Gastroesophageal sphincter (tissue), 3 donors: Measurements from ENCODE around the gene APCS.

Experiments used
- CTCF ChIP-seq, 4 experiments: fragments of 200-600 bp in 2 of 4; fragments of 450-650 bp in 2 of 4; sonication (generic) in 1 of 4; IDR thresholded peaks; one replicate each; pipeline ENCODE4 v1.5.1; 2017 to 2019; ENCODE audit warnings: antibody characterized with exemption in 4 of 4, mild to moderate bottlenecking in 2 of 4, moderate library complexity in 2 of 4
- POLR2A ChIP-seq, 2 donors: fragments of 450-650 bp; IDR thresholded peaks; one replicate each; pipeline ENCODE4 v1.6.1; 2017; ENCODE audit warnings: antibody characterized with exemption in 2 of 2, mild to moderate bottlenecking in 2 of 2, moderate library complexity in 1 of 2
- POLR2AphosphoS5 ChIP-seq: sonication (generic); formaldehyde crosslinking; IDR thresholded peaks from one replicate; pipeline ENCODE4 v1.6.1; 2017; ENCODE audit warnings: antibody characterized with exemption

GRCh38 chr1:159556931-159557369, 30.7 kb upstream of the APCS start:
- TF ChIP-seq CTCF (IDR thresholded peaks at IDR 0.05) (no peak), POLR2AphosphoS5 (no peak), POLR2A (IDR thresholded peaks at IDR 0.05) (no peak)
